SK-N-SH (cell line): ENCODE measurements around the gene NECTIN1.

Experiments
- EZH2phosphoT487 ChIP-seq: fragments of 200-600 bp; sonication (generic); IDR thresholded peaks from 2 replicates; pipeline ENCODE4 v1.6.1; 2017; ENCODE audit warnings: low read depth, mixed run types, mild to moderate bottlenecking, antibody characterized with exemption, moderate library complexity, borderline replicate concordance
- GABPA ChIP-seq: IDR thresholded peaks from 2 replicates; pipeline ENCODE4 v1.4.0; 2012; ENCODE audit warnings: low read depth, mild to moderate bottlenecking
- POLR2AphosphoS5 ChIP-seq: IDR thresholded peaks from 2 replicates; pipeline ENCODE4 v1.6.1; 2012; ENCODE audit warnings: low read depth, low read length
- RAD21 ChIP-seq: IDR thresholded peaks from 2 replicates; pipeline ENCODE4 v1.6.1; 2012; ENCODE audit warnings: mild to moderate bottlenecking, low read length
- TAF1 ChIP-seq: IDR thresholded peaks from 2 replicates; pipeline ENCODE4 v1.6.1; 2012; ENCODE audit warnings: low read depth, mild to moderate bottlenecking, low read length, moderate library complexity, borderline replicate concordance
- TEAD4 ChIP-seq: IDR thresholded peaks from 2 replicates; pipeline ENCODE4 v1.4.0; 2012; ENCODE audit warnings: mild to moderate bottlenecking, borderline replicate concordance; ENCODE audit not compliant: insufficient read depth
- YY1 ChIP-seq: IDR thresholded peaks from 2 replicates; pipeline ENCODE4 v1.4.0; 2012; ENCODE audit warnings: low read depth, mild to moderate bottlenecking
- TF ChIP-seq, protein P1 (sequence below): fragments of 200-600 bp; sonication (generic); IDR thresholded peaks from 2 replicates; pipeline ENCODE4 v1.6.1; 2017; ENCODE audit warnings: antibody characterized with exemption, mild to moderate bottlenecking, moderate library complexity

DNA sequence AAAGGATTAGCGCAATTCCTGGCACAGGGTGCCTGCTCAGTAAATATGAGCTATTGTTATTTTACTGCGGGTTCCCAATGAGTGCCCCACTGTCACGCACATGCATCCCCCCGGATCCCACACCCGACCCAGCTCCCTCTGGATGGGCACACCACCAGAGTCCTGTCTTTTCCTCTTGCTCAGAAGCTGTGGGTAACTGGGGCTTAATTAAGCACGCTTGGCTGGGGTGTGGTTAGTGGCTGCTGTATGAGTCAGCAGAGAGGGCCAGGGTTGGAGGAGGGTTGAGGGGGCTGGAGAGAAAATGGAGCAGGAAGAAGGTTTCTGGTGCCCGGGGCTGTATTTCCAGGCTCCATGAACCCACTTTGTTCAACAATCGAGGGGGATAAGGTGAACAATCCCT, 30.3 kb upstream of the NECTIN1 start:
- TF ChIP-seq RAD21 (no peak), TAF1 (no peak), POLR2AphosphoS5 (no peak), YY1 (no peak), GABPA (no peak), TEAD4 (no peak), EZH2phosphoT487 (no peak)
- TF ChIP-seq, protein P1, sequence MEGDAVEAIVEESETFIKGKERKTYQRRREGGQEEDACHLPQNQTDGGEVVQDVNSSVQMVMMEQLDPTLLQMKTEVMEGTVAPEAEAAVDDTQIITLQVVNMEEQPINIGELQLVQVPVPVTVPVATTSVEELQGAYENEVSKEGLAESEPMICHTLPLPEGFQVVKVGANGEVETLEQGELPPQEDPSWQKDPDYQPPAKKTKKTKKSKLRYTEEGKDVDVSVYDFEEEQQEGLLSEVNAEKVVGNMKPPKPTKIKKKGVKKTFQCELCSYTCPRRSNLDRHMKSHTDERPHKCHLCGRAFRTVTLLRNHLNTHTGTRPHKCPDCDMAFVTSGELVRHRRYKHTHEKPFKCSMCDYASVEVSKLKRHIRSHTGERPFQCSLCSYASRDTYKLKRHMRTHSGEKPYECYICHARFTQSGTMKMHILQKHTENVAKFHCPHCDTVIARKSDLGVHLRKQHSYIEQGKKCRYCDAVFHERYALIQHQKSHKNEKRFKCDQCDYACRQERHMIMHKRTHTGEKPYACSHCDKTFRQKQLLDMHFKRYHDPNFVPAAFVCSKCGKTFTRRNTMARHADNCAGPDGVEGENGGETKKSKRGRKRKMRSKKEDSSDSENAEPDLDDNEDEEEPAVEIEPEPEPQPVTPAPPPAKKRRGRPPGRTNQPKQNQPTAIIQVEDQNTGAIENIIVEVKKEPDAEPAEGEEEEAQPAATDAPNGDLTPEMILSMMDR: no peak
